Lower leg skin (tissue), 3 donors: Measurements from ENCODE around the gene SERPINI1.

Source experiments
- CTCF ChIP-seq, 3 donors: fragments of 450-650 bp; IDR thresholded peaks; one replicate each; pipeline ENCODE4 v1.5.1; 2016; ENCODE audit warnings: antibody characterized with exemption in 3 of 3, mild to moderate bottlenecking in 3 of 3, moderate library complexity in 2 of 3
- POLR2A ChIP-seq, 2 donors: fragments of 450-650 bp; IDR thresholded peaks; one replicate each; pipeline ENCODE4 v1.6.1; 2016 to 2017; ENCODE audit warnings: antibody characterized with exemption in 2 of 2, mild to moderate bottlenecking in 1 of 2, moderate library complexity in 1 of 2

- TF ChIP-seq CTCF (IDR thresholded peaks at IDR 0.05) = no peak
- no peak for TF ChIP-seq POLR2A (IDR thresholded peaks at IDR 0.05)
Measured at GRCh38 chr3:167729591-167729990, 5.9 kb upstream of the SERPINI1 start.
